Measurements from ENCODE around the gene VAMP2. TPM values are rescaled to one million over a fixed set of nuclear protein-coding genes. Genes with fewer than 3 reads are reported as not detected.

VAMP2 gene
- total RNA-seq, 1 donor from 2014 or later = 44.7 TPM

GRCh38 chr17:8153957-8154607, 8.7 kb downstream of the VAMP2 start:
- no peak overlapping the region for H3K27ac Mint-ChIP-seq

GRCh38 chr17:8153525-8153956, 9.2 kb downstream of the VAMP2 start:
- Mint-ChIP-seq H3K4me1 (ENCODE audit: unreplicated experiment) (peaks cover 21% of the 10 kb centered on the region), H3K9me3 (no peaks in the 10 kb centered on the region), H3K27ac (no peak overlapping the region), H3K27me3 (peaks cover 4% of the 10 kb centered on the region), H3K36me3 (peaks cover 2% of the 10 kb centered on the region), H3K4me3 (peak overlapping the region; percentile 97)
- TF ChIP-seq CTCF (conservative IDR thresholded peaks at IDR 0.05) = no peak
- DNase-seq (ENCODE audit: extremely low spot score, unreplicated experiment) = peak; percentile 67

More at GRCh38 chr17:8153957-8154607, 8.7 kb downstream of the VAMP2 start:
- DNase-seq (ENCODE audit: extremely low spot score, unreplicated experiment) = peak; percentile 94
- Mint-ChIP-seq H3K9me3 (no peaks in the 10 kb centered on the region), H3K36me3 (peaks cover 6% of the 10 kb centered on the region), H3K4me1 (ENCODE audit: unreplicated experiment) (peaks cover 21% of the 10 kb centered on the region), H3K27me3 (peaks cover 4% of the 10 kb centered on the region), H3K4me3 (no peak overlapping the region)
- no peak for TF ChIP-seq CTCF (conservative IDR thresholded peaks at IDR 0.05)

- Mint-ChIP-seq H3K9me3 (no peaks in the 10 kb centered on the region), H3K36me3 (no peaks in the 10 kb centered on the region), H3K4me3 (peak overlapping the region; percentile 97), H3K4me1 (ENCODE audit: unreplicated experiment) (peaks cover 21% of the 10 kb centered on the region), H3K27ac (no peak overlapping the region), H3K27me3 (peaks cover 4% of the 10 kb centered on the region)
- DNase-seq (ENCODE audit: extremely low spot score, unreplicated experiment) = no peak
- TF ChIP-seq CTCF (conservative IDR thresholded peaks at IDR 0.05) = no peak
Observed at GRCh38 chr17:8153031-8153451, 9.7 kb downstream of the VAMP2 start.

GRCh38 chr17:8152112-8152775, 10.5 kb downstream of the VAMP2 start, which contains the start of gene PER1:
TSS of gene PER1 (minus strand) at chr17:8152404. CDS start at chr17:8150706, 1,698 bp downstream.
- H3K9me3 Mint-ChIP-seq = no peaks in the 10 kb centered on the region
- TF ChIP-seq CTCF (conservative IDR thresholded peaks at IDR 0.05) = no peak
- H3K36me3 Mint-ChIP-seq = no peaks in the 10 kb centered on the region
- H3K4me3 Mint-ChIP-seq = peak within 1 kb of the TSS; percentile 97
- H3K27ac Mint-ChIP-seq = no peak within 1 kb of the TSS
- H3K27me3 Mint-ChIP-seq = peaks cover 4% of the 10 kb centered on the region
- H3K4me1 Mint-ChIP-seq (ENCODE audit: unreplicated experiment) = peaks cover 21% of the 10 kb centered on the region
- DNase-seq (ENCODE audit: extremely low spot score, unreplicated experiment) = peak; percentile 95

GRCh38 chr17:8151641-8152111, 11.1 kb downstream of the VAMP2 start:
- no peak for DNase-seq (ENCODE audit: extremely low spot score, unreplicated experiment)

More at GRCh38 chr17:8151641-8152111, 11.1 kb downstream of the VAMP2 start:
- TF ChIP-seq CTCF (conservative IDR thresholded peaks at IDR 0.05) = no peak
- Mint-ChIP-seq H3K27me3 (peaks cover 4% of the 10 kb centered on the region), H3K9me3 (no peaks in the 10 kb centered on the region), H3K36me3 (no peaks in the 10 kb centered on the region), H3K27ac (no peak overlapping the region), H3K4me1 (ENCODE audit: unreplicated experiment) (peaks cover 21% of the 10 kb centered on the region), H3K4me3 (peak overlapping the region; percentile 97)
